ENCODE data around the gene PCTP.

Gene PCTP

GRCh38 chr17:55812323-55812722, 61.5 kb downstream of the PCTP start:
- DNase-seq (ENCODE audit: low read depth, low spot score), result no peak
- ChIA-PET POLR2A (no interaction called here), CTCF (no interaction called here)
- H3K4me3 ChIP-seq (ENCODE audit: low read depth, low read length), result no peak overlapping the region
- TF ChIP-seq, protein P1, sequence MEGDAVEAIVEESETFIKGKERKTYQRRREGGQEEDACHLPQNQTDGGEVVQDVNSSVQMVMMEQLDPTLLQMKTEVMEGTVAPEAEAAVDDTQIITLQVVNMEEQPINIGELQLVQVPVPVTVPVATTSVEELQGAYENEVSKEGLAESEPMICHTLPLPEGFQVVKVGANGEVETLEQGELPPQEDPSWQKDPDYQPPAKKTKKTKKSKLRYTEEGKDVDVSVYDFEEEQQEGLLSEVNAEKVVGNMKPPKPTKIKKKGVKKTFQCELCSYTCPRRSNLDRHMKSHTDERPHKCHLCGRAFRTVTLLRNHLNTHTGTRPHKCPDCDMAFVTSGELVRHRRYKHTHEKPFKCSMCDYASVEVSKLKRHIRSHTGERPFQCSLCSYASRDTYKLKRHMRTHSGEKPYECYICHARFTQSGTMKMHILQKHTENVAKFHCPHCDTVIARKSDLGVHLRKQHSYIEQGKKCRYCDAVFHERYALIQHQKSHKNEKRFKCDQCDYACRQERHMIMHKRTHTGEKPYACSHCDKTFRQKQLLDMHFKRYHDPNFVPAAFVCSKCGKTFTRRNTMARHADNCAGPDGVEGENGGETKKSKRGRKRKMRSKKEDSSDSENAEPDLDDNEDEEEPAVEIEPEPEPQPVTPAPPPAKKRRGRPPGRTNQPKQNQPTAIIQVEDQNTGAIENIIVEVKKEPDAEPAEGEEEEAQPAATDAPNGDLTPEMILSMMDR (IDR thresholded peaks at IDR 0.05; ENCODE audit: insufficient read depth, low read length, missing control alignments), result no peak

DNA sequence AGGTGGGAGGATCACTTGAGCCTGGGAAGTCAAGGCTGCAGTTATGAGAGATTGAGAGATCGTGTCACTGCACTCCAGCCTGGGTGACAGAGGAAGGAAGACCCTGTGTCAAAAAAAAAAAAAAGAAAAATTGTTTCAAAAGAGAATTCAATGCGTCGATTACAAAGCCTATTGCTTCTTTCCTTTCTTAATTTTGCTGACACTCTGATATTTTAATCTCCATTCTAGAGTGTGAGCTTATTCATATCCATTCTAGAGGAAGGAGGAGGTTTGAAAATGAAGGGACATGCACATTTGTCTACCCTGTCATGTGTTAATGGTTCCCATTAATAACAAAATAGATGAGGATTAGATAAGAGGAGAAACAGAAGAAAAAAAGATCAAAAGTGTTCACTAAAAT, 63.1 kb downstream of the PCTP start:
- POLR2A ChIA-PET, result no interaction called here
- no peak overlapping the region for H3K4me3 ChIP-seq (ENCODE audit: low read depth, low read length)
- DNase-seq (ENCODE audit: low read depth, low spot score), result no peak
- TF ChIP-seq, protein P1 (IDR thresholded peaks at IDR 0.05; ENCODE audit: insufficient read depth, low read length, missing control alignments), result no peak
- CTCF ChIA-PET, result no interaction called here

DNA sequence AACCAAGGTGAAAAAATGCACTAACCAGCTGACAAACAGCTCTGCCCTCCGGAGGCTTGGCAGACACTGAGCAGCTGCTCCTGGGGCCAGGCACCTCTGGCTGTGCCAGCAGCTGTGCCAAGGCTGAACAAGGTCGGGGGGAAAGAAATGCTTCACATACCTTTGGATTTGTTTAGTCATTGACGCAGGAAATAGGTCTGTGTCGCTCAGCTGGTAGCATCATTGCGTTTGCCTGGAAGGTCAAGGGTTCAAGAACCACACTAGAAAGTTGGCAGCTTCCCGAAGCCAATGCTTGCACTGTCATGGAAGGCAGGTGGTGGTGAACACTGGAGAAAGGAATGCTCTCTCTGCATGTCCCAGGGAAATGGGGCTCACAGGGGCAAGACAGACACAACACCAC, 63.5 kb downstream of the PCTP start:
- ChIA-PET POLR2A (no interaction called here), CTCF (no interaction called here)
- no peak for DNase-seq (ENCODE audit: low read depth, low spot score)
- H3K4me3 ChIP-seq (ENCODE audit: low read depth, low read length), result no peak overlapping the region
- TF ChIP-seq, protein P1 (IDR thresholded peaks at IDR 0.05; ENCODE audit: insufficient read depth, low read length, missing control alignments), result no peak

GRCh38 chr17:55816532-55817396, 65.9 kb downstream of the PCTP start:
- no peak overlapping the region for H3K4me3 ChIP-seq (ENCODE audit: low read depth, low read length)
- TF ChIP-seq, protein P1 (IDR thresholded peaks at IDR 0.05; ENCODE audit: insufficient read depth, low read length, missing control alignments), result no peak
- no peak for DNase-seq (ENCODE audit: low read depth, low spot score)
- ChIA-PET CTCF (no interaction called here), POLR2A (no interaction called here)

DNA sequence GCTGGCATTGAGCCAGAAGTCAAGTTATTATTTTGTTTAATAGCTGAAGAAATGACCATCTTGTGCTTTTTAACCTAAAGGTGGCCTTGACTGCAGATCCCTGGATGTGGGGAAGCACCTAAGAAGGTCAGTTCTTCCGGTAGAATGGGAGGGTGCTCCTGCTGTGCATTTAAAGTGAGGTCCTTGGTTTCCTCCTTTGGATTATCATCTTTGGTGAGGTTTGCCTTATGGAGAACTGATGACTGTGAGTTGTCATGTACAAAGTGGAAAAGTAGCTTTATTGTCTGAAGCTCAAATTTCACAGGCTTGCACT, 66.5 kb downstream of the PCTP start:
- DNase-seq (ENCODE audit: low read depth, low spot score), result no peak
- no peak overlapping the region for H3K4me3 ChIP-seq (ENCODE audit: low read depth, low read length)
- ChIA-PET CTCF (no interaction called here), POLR2A (no interaction called here)
- TF ChIP-seq, protein P1 (IDR thresholded peaks at IDR 0.05; ENCODE audit: insufficient read depth, low read length, missing control alignments), result no peak

- ChIA-PET CTCF (no interaction called here), POLR2A (no interaction called here)
- TF ChIP-seq, protein P1 (IDR thresholded peaks at IDR 0.05; ENCODE audit: insufficient read depth, low read length, missing control alignments), result no peak
- no peak overlapping the region for H3K4me3 ChIP-seq (ENCODE audit: low read depth, low read length)
- no peak for DNase-seq (ENCODE audit: low read depth, low spot score)
Measured at GRCh38 chr17:55818026-55818425, 67.2 kb downstream of the PCTP start.
